ENCODE results near the gene RPRD1B.

RPRD1B gene

DNA sequence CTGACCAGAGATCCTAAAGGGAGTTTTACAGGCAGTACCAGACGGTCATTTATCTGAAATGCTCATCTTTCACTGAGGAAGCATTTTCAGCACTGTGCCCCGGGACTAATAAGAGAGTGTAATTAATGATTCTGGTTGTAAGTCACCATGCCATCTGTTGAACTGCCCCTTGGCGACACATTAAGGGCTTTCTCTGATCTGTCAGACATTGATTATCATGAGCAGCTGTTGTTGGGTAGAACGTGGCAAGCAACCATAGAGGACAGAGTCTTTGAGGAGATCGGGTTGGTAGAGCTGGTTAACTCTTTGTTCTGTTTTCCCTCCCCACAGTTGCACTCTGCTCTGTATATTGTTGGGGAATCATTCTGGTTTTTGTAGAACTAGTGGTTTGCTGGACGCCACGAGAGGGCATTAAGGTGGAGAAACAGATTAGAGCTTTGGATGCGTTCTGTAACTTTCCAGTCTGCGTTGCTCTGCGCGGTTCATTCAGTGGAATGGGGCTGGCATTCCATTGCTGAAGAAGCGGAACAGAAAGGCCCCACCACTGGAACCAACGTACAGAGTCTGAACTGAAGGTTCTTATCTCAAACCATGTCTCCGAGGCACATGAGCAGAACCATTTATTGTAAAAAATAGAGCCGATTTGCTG is 34.3 kb downstream of the RPRD1B start:
- DNase-seq (ENCODE audit: extremely low read depth in 1 of 2, low read depth in 1 of 2) = no peak

DNA sequence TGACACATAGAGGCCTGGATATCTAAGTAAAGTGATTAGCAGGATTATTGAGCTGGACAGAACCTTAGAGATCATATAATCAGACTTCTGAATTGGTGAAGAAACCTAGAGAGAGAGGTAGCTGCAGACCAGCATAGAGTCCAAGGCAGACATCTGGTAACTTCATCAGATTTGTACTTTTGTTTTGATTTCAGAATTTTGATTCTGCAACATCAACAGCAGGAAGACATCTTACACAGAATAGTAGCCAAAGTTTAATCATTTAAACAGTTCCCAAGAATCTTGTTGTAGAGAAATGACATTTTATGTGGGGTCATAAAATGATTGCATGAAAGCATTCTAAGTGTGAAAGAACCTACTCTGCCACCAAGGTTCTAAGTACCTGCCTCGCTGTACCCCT is 39.4 kb downstream of the RPRD1B start:
- no peak for DNase-seq (ENCODE audit: extremely low read depth in 1 of 2, low read depth in 1 of 2)

DNA sequence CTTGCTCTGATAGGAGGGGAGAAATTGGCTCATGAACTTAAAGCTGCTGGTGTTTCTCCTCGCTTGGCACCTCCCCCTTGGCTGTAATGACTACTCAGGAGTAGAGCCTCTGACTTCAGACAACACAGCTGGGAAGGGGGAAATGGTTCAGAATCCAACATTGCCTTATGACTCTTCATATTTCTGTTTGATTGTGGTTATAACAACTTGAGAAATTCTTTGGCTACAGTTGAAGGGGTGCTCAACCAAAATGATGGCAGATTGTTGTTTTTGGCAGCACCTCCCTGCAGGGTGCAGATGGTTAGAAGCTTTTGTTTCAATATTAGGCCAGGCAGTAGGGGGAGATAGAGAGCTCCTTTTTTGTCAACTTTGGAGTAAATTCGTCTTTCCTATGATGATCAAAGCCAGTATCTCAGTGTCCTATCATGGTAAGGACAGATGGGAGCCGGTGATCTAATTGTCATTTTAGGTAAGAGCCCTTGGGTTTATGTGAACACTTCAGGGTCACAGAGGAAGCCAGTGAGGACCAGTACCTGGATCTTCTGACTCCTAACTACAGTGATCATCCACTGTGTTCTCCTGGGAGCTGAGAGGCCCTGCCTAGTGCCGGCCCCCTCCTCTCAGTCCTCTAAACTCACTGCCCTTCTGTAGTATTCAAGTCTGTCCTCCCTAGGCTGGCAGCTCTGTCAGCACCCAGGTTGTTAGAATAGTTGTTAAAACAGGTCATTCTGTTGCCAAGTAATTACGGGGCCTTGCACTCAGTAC is 39.9 kb downstream of the RPRD1B start:
- DNase-seq (ENCODE audit: extremely low read depth in 1 of 2, low read depth in 1 of 2) = no peak

DNA sequence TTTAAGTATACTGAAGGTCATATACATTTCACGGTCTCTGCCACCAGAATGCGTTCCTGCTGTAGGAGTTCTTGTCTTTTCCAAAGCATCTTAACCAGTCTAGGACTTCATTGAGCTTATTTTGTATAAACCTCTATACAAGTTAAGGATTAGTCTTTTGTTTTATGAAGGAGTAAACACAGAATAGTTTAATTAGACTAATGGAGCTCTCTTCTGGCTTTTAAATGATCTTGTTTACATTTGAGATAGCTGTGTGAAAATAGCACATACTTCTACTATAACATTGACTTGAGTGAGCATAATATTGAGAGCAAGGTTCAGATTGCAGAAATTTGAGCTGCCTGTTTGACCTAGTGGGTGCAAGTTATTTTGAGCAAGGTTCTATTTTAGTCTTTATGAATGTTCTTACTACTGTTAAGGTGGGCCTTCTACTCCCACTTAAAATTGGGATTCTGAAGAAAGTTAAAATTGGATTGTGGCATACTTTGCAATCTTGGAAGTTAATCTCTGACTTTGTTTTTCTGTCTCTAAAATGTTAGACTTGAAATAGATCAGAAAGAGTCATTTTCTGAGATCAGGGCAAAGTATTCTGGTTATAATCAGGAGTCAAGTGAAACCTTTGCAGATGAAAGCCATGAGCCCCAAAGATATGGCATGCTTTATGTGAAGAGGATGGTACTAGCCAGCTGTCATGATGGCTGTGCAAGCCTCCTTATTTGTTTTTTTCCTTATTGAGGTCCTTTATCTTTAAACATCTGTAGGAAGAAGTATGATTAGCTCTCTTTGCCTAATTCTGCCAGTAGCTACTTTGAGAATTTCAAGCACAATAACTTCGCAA is 41.8 kb downstream of the RPRD1B start:
- no peak for DNase-seq (ENCODE audit: extremely low read depth in 1 of 2, low read depth in 1 of 2)

DNA sequence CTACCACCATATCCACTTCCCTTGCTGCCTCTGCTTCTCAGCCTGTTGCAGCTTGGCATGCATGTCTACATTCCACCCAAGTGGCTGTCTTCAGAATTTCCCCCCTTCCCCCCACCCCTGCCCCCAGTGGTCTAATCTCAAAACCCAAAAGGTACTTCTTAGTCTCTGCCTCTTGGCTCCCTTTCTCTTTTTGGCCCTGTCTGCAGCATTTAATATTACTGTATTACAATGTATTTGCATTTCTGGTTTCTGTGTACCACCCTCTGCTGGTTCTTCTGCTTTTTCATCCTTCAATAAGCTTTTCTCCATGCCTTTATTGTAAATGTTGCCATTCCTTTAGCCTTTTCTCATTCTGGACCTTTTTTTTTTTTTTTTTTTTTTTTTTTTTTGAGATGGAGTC is 43.0 kb downstream of the RPRD1B start:
- DNase-seq (ENCODE audit: extremely low read depth in 1 of 2, low read depth in 1 of 2) = no peak

DNA sequence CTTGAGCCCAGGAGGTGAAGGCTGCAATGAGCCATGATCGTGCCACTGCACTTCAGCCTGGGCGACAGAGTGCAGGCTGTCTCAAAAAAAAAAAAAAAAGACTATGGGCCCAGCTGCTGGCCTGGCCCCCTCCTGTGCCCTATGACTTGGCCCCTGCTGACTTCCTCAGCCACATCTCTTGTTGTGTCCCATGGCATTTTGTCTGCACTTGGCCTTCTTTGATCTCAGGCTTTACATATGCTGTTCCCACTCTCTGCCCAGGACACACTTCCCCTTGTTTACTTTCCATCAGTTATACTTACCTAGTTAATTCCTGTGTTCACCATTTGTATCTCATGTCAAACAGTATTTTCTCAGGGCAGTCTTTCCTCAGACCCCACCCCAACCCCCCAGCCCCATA is 44.5 kb downstream of the RPRD1B start:
- DNase-seq (ENCODE audit: extremely low read depth in 1 of 2, low read depth in 1 of 2) = no peak

DNA sequence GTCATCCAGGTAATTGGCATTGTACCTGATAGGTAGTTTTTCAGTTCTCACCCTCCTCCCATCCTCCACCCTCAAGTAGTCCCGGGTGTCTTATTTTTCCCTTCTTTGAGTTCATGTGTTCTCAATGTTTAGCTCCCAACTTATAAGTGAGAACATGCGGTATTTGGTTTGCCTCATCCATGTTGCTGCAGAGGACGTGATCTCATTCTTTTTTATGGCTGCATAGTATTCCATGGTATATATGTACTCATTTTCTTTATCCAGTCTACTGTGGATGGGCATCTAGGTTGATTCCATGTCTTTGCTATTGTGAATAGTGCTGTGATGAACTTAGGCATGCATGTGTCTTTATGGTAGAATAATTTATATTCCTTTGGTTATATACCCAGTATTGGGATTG is 45.8 kb downstream of the RPRD1B start:
- no peak for DNase-seq (ENCODE audit: extremely low read depth in 1 of 2, low read depth in 1 of 2)

DNA sequence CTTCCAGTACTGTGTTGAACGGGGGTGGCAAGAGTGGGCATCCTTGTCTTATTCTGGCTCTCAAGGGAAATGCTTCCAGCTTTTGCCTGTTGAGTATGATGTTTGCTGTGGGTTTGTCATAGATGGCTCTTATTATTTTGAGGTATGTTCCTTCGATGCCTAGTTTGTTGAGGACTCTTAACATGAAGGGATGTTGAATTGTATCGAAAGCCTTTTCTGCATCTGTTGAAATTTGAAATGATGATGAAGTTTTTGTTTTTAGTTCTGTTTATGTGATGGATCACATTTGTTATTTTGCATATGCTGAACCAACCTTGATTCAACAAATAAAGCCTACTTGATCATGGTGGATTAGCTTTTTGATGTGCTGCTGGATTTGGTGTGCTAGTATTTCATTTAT is 48.0 kb downstream of the RPRD1B start:
- no peak for DNase-seq (ENCODE audit: extremely low read depth in 1 of 2, low read depth in 1 of 2)

DNA sequence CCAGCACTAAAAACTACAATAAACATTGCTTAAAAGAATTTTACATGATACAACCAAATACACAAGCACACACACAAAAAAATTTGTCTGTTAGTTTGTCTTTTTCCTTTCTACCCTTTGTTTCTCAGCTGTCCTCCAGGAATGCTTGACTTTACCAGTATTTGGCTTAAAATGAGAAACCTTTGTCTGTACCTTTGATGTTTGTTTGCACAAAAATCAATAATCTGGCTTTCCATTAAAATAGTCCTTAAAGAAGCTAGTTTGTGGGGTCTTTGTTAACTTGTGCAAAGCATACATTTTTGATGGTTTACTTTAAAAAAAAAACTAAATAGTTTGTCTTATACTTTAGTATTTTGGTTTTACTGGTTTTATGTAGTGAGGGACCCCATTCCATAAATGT is 49.3 kb downstream of the RPRD1B start:
- DNase-seq (ENCODE audit: extremely low read depth in 1 of 2, low read depth in 1 of 2) = no peak

DNA sequence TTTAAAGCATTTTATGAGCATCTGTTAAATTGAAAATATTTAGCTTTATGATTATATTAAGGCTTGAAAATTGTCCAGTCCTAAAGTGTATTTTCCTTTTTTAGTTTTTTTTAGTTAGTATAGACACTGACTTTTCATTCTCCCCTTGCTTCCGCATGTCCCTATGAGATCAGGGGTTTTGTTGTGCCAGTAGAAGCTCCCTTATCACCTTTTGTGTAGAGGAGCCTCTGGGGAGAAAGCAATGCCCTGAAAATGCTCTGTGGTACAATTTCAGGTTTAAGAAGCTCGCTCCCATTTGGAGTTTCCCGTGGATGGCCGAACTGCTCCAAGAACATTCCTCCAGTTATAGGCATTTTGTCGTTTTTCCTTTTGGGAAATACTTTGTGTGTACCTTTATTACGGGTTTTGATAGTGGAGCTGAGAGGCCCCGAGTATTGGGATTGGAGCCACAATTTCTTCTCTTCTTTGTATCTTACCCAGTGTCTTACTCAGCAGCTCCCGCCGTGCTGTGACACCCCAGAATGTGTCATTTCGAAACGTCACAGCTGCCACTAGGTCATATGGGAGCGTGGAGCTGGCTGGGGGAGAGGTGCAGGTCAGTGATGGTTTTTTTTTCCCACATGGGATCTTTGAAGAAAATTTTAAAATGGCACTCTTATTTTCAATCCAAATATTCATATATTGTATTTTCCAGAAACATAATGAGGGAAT is 49.9 kb downstream of the RPRD1B start:
- DNase-seq (ENCODE audit: extremely low read depth in 1 of 2, low read depth in 1 of 2) = no peak

DNA sequence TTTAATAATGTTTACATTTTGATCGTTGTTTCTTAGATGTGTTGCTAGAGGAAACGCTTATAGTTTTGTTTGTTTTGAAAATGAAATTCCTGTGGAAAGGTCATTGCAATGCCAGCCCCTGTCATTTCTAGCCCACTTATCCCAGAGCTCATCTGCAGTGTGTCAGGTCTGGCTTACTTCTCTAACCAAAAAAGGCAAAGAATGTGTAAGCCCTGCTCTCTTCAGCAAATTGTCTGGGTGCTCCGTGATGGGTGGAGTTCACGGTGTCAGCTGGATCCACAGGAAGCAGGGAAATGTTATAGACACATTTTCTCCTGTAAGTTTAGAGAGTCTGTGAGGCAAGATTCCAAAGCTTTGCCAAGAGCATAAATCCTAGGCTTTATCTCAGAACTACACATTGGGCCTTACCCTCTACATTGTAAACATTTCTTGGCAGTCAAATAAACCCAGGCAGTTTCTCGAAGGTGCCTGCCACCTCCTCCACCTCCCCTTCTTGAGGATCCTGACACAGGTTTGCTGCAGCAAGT is 50.9 kb downstream of the RPRD1B start:
- DNase-seq (ENCODE audit: extremely low read depth in 1 of 2, low read depth in 1 of 2) = no peak

DNA sequence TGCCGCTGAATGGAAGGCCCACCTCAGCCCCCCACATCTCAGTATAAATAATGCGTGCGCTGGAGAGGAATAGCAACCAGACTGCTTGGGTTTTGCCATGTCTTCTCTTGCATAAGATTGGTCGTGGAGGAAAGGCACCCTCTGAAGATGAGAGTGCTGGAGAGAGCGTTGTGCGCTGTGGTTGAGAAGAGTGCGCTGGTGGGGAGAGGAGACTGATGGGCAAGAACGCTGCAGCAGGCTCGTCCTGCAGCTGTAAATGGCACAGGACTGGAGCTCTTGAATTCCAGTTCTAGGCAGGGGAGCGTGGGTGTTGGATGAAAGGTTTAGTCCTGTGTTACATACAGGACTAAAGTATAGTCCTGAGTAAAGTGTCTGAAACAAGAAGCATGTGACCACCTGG is 51.5 kb downstream of the RPRD1B start:
- no peak for DNase-seq (ENCODE audit: extremely low read depth in 1 of 2, low read depth in 1 of 2)

DNA sequence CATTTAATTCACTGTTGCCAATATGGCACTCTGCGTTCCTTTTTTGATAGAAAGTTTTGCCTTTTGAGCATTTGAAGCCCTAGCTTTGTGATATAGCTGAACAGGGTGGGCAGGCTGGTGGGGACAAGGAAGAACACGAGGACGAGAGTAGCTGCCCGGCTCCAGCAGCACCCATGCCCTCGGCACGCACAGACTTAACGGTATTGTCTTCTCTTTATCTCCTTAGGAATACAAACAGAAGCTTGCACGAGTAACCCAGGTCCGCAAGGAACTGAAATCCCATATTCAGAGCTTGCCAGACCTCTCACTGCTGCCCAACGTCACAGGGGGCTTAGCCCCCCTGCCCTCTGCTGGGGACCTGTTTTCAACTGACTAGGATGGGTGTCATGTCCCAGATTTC is 56.0 kb downstream of the RPRD1B start:
- no peak for DNase-seq (ENCODE audit: extremely low read depth in 1 of 2, low read depth in 1 of 2)

DNA sequence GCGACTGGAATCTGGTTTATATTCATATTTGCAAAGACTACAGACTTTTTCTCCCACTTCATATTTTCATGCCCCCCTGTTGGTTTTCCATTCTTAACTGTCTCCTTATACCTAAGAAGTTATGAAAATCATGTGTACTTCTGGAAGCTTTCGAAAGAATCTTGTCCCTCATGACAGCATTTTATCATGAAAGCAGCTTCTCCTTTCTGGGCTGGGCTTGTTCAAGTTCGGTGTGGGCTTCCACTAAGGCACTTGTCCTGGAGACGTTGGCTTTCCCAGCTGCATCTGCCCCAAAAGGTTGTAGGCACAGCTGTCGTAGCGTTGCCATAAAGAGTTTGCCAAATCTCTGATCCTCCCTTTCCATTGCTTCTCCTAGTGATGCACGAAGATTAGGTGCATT is 56.5 kb downstream of the RPRD1B start:
- no peak for DNase-seq (ENCODE audit: extremely low read depth in 1 of 2, low read depth in 1 of 2)

DNA sequence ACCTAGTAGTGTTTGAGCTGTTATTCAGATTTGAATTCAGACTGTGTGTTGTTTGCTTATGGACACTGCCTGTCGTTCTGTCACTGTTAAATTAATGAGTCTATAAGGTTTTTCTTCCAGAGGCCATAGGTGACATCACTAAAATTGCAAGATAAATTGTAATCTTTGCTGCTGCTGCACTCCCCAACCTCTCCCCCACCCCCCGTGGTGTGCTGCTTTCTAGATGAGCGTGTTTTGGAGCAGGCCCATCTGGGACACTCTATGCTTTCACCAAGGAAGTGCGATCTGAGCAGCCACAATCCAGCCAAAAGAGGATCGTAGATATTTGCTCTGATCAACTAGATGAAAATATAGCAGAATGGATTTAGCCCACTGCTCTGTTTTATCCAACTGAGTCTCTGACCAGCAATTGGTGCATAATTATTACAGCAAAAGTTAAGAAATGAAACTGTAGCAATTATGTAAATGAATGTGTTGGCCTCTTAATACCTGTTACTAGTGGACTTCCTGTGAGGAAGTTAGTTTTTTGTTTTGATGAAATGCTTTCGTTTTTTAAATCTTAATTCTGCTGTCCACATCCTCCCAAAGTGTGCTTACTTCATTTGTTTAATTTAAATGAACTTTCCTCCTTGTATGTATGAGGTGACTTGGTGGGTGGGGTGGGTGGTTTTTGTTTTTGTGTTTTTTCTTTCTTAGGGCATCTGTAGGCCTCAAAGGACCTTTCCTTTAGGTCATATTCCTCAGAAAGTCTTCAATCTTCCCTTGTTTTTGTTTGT is 58.1 kb downstream of the RPRD1B start:
- DNase-seq (ENCODE audit: extremely low read depth in 1 of 2, low read depth in 1 of 2) = no peak

DNA sequence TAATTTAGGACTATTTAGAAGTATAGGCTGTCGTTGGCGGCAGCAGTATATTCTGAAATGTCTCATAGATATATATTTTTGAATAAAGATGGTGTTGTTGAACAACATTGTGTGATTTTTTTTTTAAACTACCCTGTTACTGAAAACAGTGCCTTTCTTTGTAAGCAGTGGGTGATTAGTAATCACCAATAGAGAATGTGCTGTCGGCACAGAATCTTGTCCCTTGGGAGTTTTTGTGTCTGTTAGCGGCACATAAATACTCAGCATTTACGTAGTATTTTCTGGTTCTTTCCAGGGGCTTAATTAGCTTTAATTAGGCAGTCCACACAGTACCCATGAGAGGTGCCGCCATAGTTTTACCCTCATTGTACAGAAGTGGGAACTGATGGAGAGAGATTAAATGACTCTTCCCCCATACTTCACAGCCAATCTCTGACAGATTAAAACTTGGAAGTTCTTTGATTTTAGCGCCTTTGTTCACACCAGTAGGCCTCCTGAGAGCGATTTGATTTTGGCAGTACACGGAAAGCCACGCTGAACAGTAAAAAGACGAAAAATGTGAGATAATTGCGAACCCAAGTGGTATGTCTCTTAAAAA is 58.8 kb downstream of the RPRD1B start:
- DNase-seq (ENCODE audit: extremely low read depth in 1 of 2, low read depth in 1 of 2) = no peak

DNA sequence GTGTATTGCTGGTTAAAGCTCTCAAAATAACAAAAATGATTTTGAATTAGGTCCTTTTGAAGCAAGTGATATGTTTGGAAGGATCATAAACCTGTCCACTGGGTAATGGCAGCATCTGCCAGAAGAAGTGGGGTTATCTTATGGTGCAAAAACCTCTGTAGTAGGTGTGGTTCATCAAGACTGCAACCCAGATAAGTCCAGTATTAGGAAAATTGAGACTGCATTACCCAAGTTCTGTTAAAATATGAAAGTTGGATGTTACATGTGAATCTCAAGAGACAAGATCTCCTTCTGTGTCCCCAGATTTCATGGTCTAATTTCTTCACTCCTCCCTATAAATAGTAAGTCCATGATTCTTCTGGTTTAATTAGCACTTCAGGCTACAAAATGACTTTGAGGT is 59.4 kb downstream of the RPRD1B start:
- DNase-seq (ENCODE audit: extremely low read depth in 1 of 2, low read depth in 1 of 2) = no peak

DNA sequence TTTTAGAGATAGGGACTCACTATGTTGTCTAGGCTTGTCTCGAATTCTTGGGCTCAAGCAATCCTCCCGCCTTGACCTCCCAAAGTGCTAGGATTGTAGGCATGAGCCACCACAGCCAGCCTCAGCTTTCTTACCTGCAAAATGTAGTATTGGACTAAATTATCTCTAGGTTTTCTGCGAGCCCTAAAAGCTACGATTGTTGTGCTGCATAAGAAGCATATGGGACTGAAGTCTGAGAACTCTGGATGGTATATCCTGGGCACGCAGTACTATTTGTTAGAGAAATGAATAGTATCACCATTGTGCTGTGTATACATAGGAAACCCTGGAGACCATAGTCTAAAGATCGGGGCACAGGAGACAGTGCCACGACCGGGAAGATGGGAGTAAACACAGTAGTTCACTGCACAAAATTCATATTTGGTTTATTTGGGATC is 60.1 kb downstream of the RPRD1B start:
- no peak for DNase-seq (ENCODE audit: extremely low read depth in 1 of 2, low read depth in 1 of 2)

DNA sequence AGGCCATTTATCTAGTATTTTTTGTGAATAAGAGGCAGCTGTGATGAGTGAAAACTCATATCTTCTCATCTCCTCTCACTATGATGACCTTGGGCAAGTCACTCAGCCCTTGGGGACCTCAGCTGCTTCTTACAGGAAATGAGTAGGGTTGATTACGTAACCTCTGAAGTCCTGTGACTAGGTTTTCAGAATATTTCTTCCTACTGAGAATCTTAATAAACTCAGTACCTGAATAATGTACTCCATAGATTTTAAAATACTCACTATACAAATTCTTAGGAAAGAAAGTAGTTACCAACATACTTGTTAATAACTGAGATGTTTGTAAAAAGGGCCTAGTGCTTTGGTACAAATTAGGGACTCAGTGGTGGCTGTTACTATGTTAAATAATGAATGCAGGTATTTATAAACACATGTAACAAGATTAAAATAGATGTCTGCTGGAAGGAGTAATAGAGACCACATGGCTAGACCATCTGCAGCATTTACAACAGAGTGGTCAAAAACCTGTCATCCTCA is 60.9 kb downstream of the RPRD1B start:
- DNase-seq (ENCODE audit: extremely low read depth in 1 of 2, low read depth in 1 of 2) = no peak
